GM23338 (cell line): ENCODE data around the gene TLCD3B. TPM values are rescaled to one million over a fixed set of nuclear protein-coding genes. Genes with fewer than 3 reads are reported as not detected.

Experiments used
- ATAC-seq: fragments of 200-7000 bp; cut with Tn5 transposase; 3 replicates; pipeline ENCODE4 v1.9.1; 2020
- DNase-seq: peaks from one replicate; pipeline ENCODE4 v3.0.0-alpha.2; 2015; ENCODE audit warnings: low spot score
- H2AFZ ChIP-seq: fragments of 200-600 bp; sonication (generic); 2 replicates; pipeline ENCODE4 v1.8.0; 2016; ENCODE audit warnings: antibody characterized with exemption, mild to moderate bottlenecking, moderate library complexity
- H3F3A ChIP-seq: fragments of 200-600 bp; sonication (generic); replicated peaks from 2 replicates; pipeline ENCODE4 v1.8.0; 2017; ENCODE audit warnings: antibody characterized with exemption, mixed run types, low read depth
- H3K27ac ChIP-seq: fragments of 200-600 bp; sonication (generic); 2 replicates; pipeline ENCODE4 v1.6.1; 2016; ENCODE audit warnings: low read depth
- H3K27me3 ChIP-seq: fragments of 200-600 bp; sonication (generic); 2 replicates; pipeline ENCODE4 v1.8.0; 2016; ENCODE audit warnings: mild to moderate bottlenecking, mixed run types, moderate library complexity; ENCODE audit not compliant: insufficient read depth
- H3K36me3 ChIP-seq: fragments of 200-600 bp; sonication (generic); 2 replicates; pipeline ENCODE4 v1.8.0; 2016; ENCODE audit warnings: mild to moderate bottlenecking; ENCODE audit not compliant: insufficient read depth
- H3K4me1 ChIP-seq: fragments of 200-600 bp; sonication (generic); 2 replicates; pipeline ENCODE4 v1.8.0; 2016; ENCODE audit warnings: mild to moderate bottlenecking, moderate library complexity; ENCODE audit not compliant: insufficient read depth
- H3K4me2 ChIP-seq: fragments of 200-600 bp; sonication (generic); 2 replicates; pipeline ENCODE4 v1.7.1; 2017; ENCODE audit warnings: mixed run types
- H3K4me3 ChIP-seq: fragments of 200-600 bp; sonication (generic); 2 replicates; pipeline ENCODE4 v1.6.1; 2016; ENCODE audit warnings: mixed run types
- H3K79me2 ChIP-seq: fragments of 200-600 bp; sonication (generic); replicated peaks from 2 replicates; pipeline ENCODE4 v1.8.0; 2017; ENCODE audit warnings: mild to moderate bottlenecking; ENCODE audit not compliant: insufficient read depth
- H3K9me2 ChIP-seq: fragments of 200-600 bp; sonication (generic); 2 replicates; pipeline ENCODE4 v1.8.0; 2017; ENCODE audit not compliant: insufficient read depth
- H4K20me1 ChIP-seq: fragments of 200-600 bp; sonication (generic); replicated peaks from 2 replicates; pipeline ENCODE4 v1.8.0; 2017; ENCODE audit warnings: mild to moderate bottlenecking; ENCODE audit not compliant: insufficient read depth
- H3K27ac Mint-ChIP-seq: 2 replicates; pipeline ENCODE4 v1.8.0; 2020; ENCODE audit warnings: inconsistent platforms, mild to moderate bottlenecking, moderate library complexity, mixed read lengths
- H3K27me3 Mint-ChIP-seq: 3 replicates; pipeline ENCODE4 v1.8.0; 2022; ENCODE audit warnings: low read depth, mild to moderate bottlenecking, moderate library complexity, mixed read lengths, inconsistent platforms; ENCODE audit not compliant: insufficient read depth, poor library complexity
- H3K36me3 Mint-ChIP-seq: 3 replicates; pipeline ENCODE4 v1.8.0; 2021; ENCODE audit warnings: low read depth, mild to moderate bottlenecking, inconsistent platforms, moderate library complexity, mixed read lengths
- H3K4me1 Mint-ChIP-seq: 3 replicates; pipeline ENCODE4 v1.8.0; 2020; ENCODE audit warnings: mild to moderate bottlenecking, inconsistent platforms, mixed read lengths
- H3K4me3 Mint-ChIP-seq: 3 replicates; pipeline ENCODE4 v1.8.0; 2021; ENCODE audit warnings: moderate library complexity, mild to moderate bottlenecking, inconsistent platforms, mixed read lengths
- H3K9me3 Mint-ChIP-seq: 3 replicates; pipeline ENCODE4 v1.8.0; 2020; ENCODE audit warnings: moderate library complexity, mild to moderate bottlenecking, inconsistent platforms, mixed read lengths
- CREB1 ChIP-seq: fragments of 250-450 bp; sonication (Bioruptor Pico); IDR thresholded peaks from 2 replicates; pipeline ENCODE4 v1.5.0; 2020; ENCODE audit warnings: low read depth, mild to moderate bottlenecking, moderate library complexity
- CTCF ChIP-seq, 2 experiments: fragments of 200-600 bp in 1 of 2; sonication (generic) in 1 of 2; conservative IDR thresholded peaks; 2 replicates each; pipeline versions ENCODE4 v1.5.1 to v1.6.1; 2016 to 2017; ENCODE audit warnings: antibody characterized with exemption in 2 of 2, low read depth in 2 of 2, mild to moderate bottlenecking in 2 of 2, moderate library complexity in 1 of 2
- ETS1 ChIP-seq: IDR thresholded peaks from 2 replicates; pipeline ENCODE4 v1.6.1; 2016; ENCODE audit warnings: antibody characterized with exemption
- EZH2 ChIP-seq: fragments of 200-600 bp; sonication (generic); IDR thresholded peaks from one replicate; pipeline ENCODE4 v1.8.0; 2017; ENCODE audit warnings: antibody characterized with exemption, mild to moderate bottlenecking, low read depth; ENCODE audit not compliant: unreplicated experiment
- EZH2phosphoT487 ChIP-seq: fragments of 200-600 bp; sonication (generic); IDR thresholded peaks from one replicate; pipeline ENCODE4 v1.8.1; 2018; ENCODE audit warnings: antibody characterized with exemption; ENCODE audit not compliant: unreplicated experiment
- NANOG ChIP-seq: IDR thresholded peaks from 2 replicates; pipeline ENCODE4 v1.6.1; 2016; ENCODE audit warnings: antibody characterized with exemption, borderline replicate concordance
- POLR2AphosphoS5 ChIP-seq: IDR thresholded peaks from 2 replicates; pipeline ENCODE4 v1.6.1; 2016; ENCODE audit warnings: antibody characterized with exemption, low read depth
- REST ChIP-seq: IDR thresholded peaks from one replicate; pipeline ENCODE4 v1.6.1; 2018; ENCODE audit warnings: antibody characterized with exemption; ENCODE audit not compliant: unreplicated experiment
- STAT1 ChIP-seq: IDR thresholded peaks from one replicate; pipeline ENCODE4 v1.6.1; 2016; ENCODE audit warnings: antibody characterized with exemption; ENCODE audit not compliant: unreplicated experiment
- ZNF331 ChIP-seq: fragments of 250-450 bp; sonication (Bioruptor Pico); IDR thresholded peaks from 2 replicates; pipeline ENCODE4 v1.5.0; 2020; ENCODE audit warnings: low read depth, mild to moderate bottlenecking, moderate library complexity
- polyA plus RNA-seq: library from polyadenylated mRNA; unstranded; fragments of >200 nt; fragmentation: Nextera tagmentation; extraction: Ambion mirVana; gene quantifications from 2 replicates; pipeline ENCODE4 v1.2.1, GENCODE V29; 2016
- total RNA-seq: library from RNA; depleted of rRNA; stranded (reverse); fragments of >200 nt; shearing (Covaris generic); gene quantifications from 2 replicates; pipeline ENCODE4 v1.2.3, GENCODE V29; 2014

TLCD3B gene
- total and polyA plus RNA-seq, 2 experiments from 2014 or later: 14.2 to 37.4 TPM

GRCh38 chr16:30026449-30026848 is 4.6 kb downstream of the TLCD3B start:
- Histone ChIP-seq H3K4me1 (peaks cover 18% of the 10 kb centered on the region), H3K4me2 (no peak overlapping the region), H3K4me3 (no peak overlapping the region), H3K9me2 (no peaks in the 10 kb centered on the region), H3K27me3 (no peaks in the 10 kb centered on the region), H4K20me1 (no peaks in the 10 kb centered on the region; the same call in 1 of the 2 replicates), H2AFZ (no peak overlapping the region), H3K79me2 (no peaks in the 10 kb centered on the region), H3K27ac (no peak overlapping the region), H3K36me3 (no peaks in the 10 kb centered on the region), H3F3A (0 out of 2 replicates have a peak, but pooled peaks cover 3% of the 10 kb centered on the region)
- H3K36me3 Mint-ChIP-seq: peaks cover 3% of the 10 kb centered on the region; the same call in 2 of the 3 replicates
- H3K27me3 Mint-ChIP-seq: peaks cover 11% of the 10 kb centered on the region
- DNase-seq (no peak), ATAC-seq (no peak)
- H3K4me1 Mint-ChIP-seq: peaks cover 29% of the 10 kb centered on the region
- no peaks in the 10 kb centered on the region for H3K9me3 Mint-ChIP-seq
- TF ChIP-seq EZH2: no peak
- TF ChIP-seq ETS1: no peak
- TF ChIP-seq REST: no peak
- no peak for TF ChIP-seq CTCF (conservative IDR thresholded peaks at IDR 0.05; ENCODE audit: low read depth in 2 of 2)
- TF ChIP-seq STAT1: no peak
- TF ChIP-seq POLR2AphosphoS5: no peak
- TF ChIP-seq NANOG: no peak
- TF ChIP-seq EZH2phosphoT487: no peak
- TF ChIP-seq CREB1 (CRISPR knock-in tag): no peak
- TF ChIP-seq ZNF331 (CRISPR knock-in tag): no peak
- no peak overlapping the region for H3K4me3 Mint-ChIP-seq
- no peak overlapping the region for H3K27ac Mint-ChIP-seq
